Keratinocyte (primary cell): ENCODE results near the gene AJAP1. TPM values are rescaled to one million over a fixed set of nuclear protein-coding genes. Genes with fewer than 3 reads are reported as not detected.
A peak's percentile ranks its signal among the peaks of the same experiment; 100 is the strongest.

Experiments
- DNase-seq: peaks from one replicate; pipeline ENCODE4 v3.0.0-alpha.2; 2011; ENCODE audit warnings: low read depth, missing footprints, low spot score
- FAIRE-seq: peaks from 2 replicates; lab custom pipeline; 2011; peaks lifted over from hg19 to GRCh38; lab: Jason Lieb, UNC
- H2AFZ ChIP-seq: 2 replicates; pipeline ENCODE4 v1.6.0; 2012; ENCODE audit warnings: low read length, control low read depth, inconsistent platforms; ENCODE audit not compliant: control insufficient read depth
- H3K27ac ChIP-seq: 2 replicates; pipeline ENCODE4 v1.5.1; 2011; ENCODE audit warnings: low read length; ENCODE audit not compliant: control insufficient read depth, insufficient read depth
- H3K27me3 ChIP-seq: 3 replicates; pipeline ENCODE4 v1.6.0; 2011; ENCODE audit warnings: low read length; ENCODE audit not compliant: control insufficient read depth, insufficient read depth; ENCODE audit errors: extremely low read depth
- H3K36me3 ChIP-seq, 2 experiments: 2 replicates in 1 of 2; 3 replicates in 1 of 2; pipeline ENCODE4 v1.5.1; 2011; ENCODE audit warnings: low read length in 2 of 2, mild to moderate bottlenecking in 1 of 2; ENCODE audit not compliant: control insufficient read depth in 2 of 2, insufficient read depth in 2 of 2; ENCODE audit errors: extremely low read depth in 1 of 2
- H3K4me1 ChIP-seq: 3 replicates; pipeline ENCODE4 v1.5.1; 2011; ENCODE audit warnings: low read length; ENCODE audit not compliant: control insufficient read depth, insufficient read depth; ENCODE audit errors: extremely low read depth
- H3K4me2 ChIP-seq: 3 replicates; pipeline ENCODE4 v1.6.0; 2011; ENCODE audit warnings: low read depth, low read length; ENCODE audit not compliant: control insufficient read depth, insufficient read depth; ENCODE audit errors: extremely low read depth
- H3K4me3 ChIP-seq, 3 experiments: fragments of 200-600 bp in 1 of 3; sonication (generic) in 1 of 3; 2 replicates in 2 of 3; 3 replicates in 1 of 3; pipeline ENCODE4 v1.5.1; 2011 to 2016; ENCODE audit warnings: low read length in 3 of 3, mild to moderate bottlenecking in 3 of 3, control low read depth in 2 of 3, inconsistent platforms in 1 of 3, low read depth in 1 of 3, mixed read lengths in 1 of 3, mixed run types in 1 of 3, moderate library complexity in 1 of 3; ENCODE audit not compliant: control insufficient read depth in 2 of 3, insufficient read depth in 2 of 3; ENCODE audit errors: extremely low read depth in 1 of 3
- H3K79me2 ChIP-seq: 2 replicates; pipeline ENCODE4 v1.6.0; 2012; ENCODE audit warnings: low read length; ENCODE audit not compliant: control insufficient read depth, insufficient read depth
- H3K9ac ChIP-seq: 3 replicates; pipeline ENCODE4 v1.6.0; 2011; ENCODE audit warnings: low read length; ENCODE audit not compliant: control insufficient read depth, insufficient read depth; ENCODE audit errors: extremely low read depth
- H3K9me1 ChIP-seq: 3 replicates; pipeline ENCODE4 v1.6.0; 2011; ENCODE audit warnings: low read length; ENCODE audit not compliant: control insufficient read depth, insufficient read depth; ENCODE audit errors: extremely low read depth
- H3K9me3 ChIP-seq: 2 replicates; pipeline ENCODE4 v1.5.1; 2012; ENCODE audit warnings: low read depth, low read length; ENCODE audit not compliant: control insufficient read depth
- H4K20me1 ChIP-seq: 3 replicates; pipeline ENCODE4 v1.6.0; 2011; ENCODE audit warnings: low read length; ENCODE audit not compliant: control insufficient read depth, insufficient read depth; ENCODE audit errors: extremely low read depth
- CTCF ChIP-seq, 3 experiments: IDR thresholded peaks in 1 of 3; conservative IDR thresholded peaks in 1 of 3; optimal IDR thresholded peaks in 1 of 3; 2 replicates in 2 of 3; 3 replicates in 1 of 3; pipeline versions ENCODE3 to v1.5.1; 2011; ENCODE audit warnings: low read length in 3 of 3, mild to moderate bottlenecking in 3 of 3, moderate library complexity in 2 of 3, control low read depth in 1 of 3, inconsistent platforms in 1 of 3; ENCODE audit not compliant: insufficient read depth in 2 of 3; ENCODE audit errors: extremely low read depth in 1 of 3
- EZH2 ChIP-seq: IDR thresholded peaks from one replicate; pipeline ENCODE4 v1.6.1; 2012; ENCODE audit warnings: inconsistent platforms, mild to moderate bottlenecking, low read length, moderate library complexity
- dilution Hi-C: fragments of 300-500 bp; cut with MboI; formaldehyde crosslinking; loops from one replicate; pipeline ENCODE4 v1.7.0; 2020; ENCODE audit warnings: low sequenced_read_pairs; ENCODE audit not compliant: extremely low pct_ligation_motif_present
- polyA plus RNA-seq, 5 experiments: library from polyadenylated mRNA; depleted of rRNA in 3 of 5; stranded (reverse) in 3 of 5; stranded (forward) in 1 of 5; unstranded in 1 of 5; fragments of >200 nt; gene quantifications; 1 replicate in 1 of 5; 2 replicates in 3 of 5; 3 replicates in 1 of 5; pipeline versions ENCODE4 v1.2.1 to v1.2.3, GENCODE V29; 2011 to 2012; ENCODE audit warnings: missing spikeins in 2 of 5, low read depth in 1 of 5, low replicate concordance in 1 of 5

AJAP1 gene
- polyA plus RNA-seq, 1 donor (not counting 4 experiments of a cell fraction or from before 2014, with no cell fraction given), result 2.2 TPM

DNA sequence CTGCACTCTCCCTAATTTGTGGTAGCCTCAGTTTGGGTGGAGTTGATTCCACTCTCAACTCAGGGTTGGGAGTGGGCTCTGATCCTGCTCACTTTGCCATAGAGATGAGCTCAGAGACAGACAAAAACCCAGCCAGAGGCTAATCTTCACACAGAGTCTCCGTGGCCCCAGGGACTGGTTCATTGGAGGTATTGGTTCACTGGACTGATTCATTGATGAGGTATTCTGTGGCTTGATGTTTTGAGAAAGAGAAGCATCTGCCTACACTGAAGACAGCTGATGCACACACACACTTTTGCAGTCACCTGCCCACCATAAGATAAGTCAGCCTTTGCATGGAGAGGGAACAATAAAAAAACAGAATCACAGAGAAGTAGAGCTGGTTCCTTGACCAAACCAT lies 183.8 kb downstream of the AJAP1 start:
- Histone ChIP-seq H3K27me3 (no peaks in the 10 kb centered on the region), H3K4me3 (peak overlapping the region in 2 of 3 experiments; percentile 34 to 62), H3K27ac (peak overlapping the region; percentile 93), H3K4me1 (peaks cover 25% of the 10 kb centered on the region), H3K36me3 (no peaks in the 10 kb centered on the region), H3K9me1 (no peaks in the 10 kb centered on the region), H3K79me2 (no peaks in the 10 kb centered on the region), H2AFZ (peak overlapping the region; percentile 94), H4K20me1 (no peaks in the 10 kb centered on the region), H3K9ac (peak overlapping the region; percentile 72), H3K9me3 (no peaks in the 10 kb centered on the region), H3K4me2 (peak overlapping the region; percentile 88)
- dilution Hi-C loops, result no loop called here
- DNase-seq, result peak; percentile 84
- TF ChIP-seq EZH2, result no peak
- no peak for TF ChIP-seq CTCF (optimal IDR thresholded peaks at IDR 0.05 in 1 of 3, IDR thresholded peaks at IDR 0.05 in 1 of 3, conservative IDR thresholded peaks at IDR 0.05 in 1 of 3; ENCODE audit: extremely low read depth in 1 of 3, insufficient read depth in 2 of 3, low read length in 3 of 3)
- no peak for FAIRE-seq
